GM19467 (cell line): ENCODE results near the gene MUC5B.

Source experiments
- ATAC-seq: cut with Tn5 transposase; IDR thresholded peaks from one replicate; pipeline ENCODE4 v1.9.1; 2021; ENCODE audit warnings: mild to moderate bottlenecking, moderate library complexity; ENCODE audit not compliant: unreplicated experiment

The MUC5B gene

DNA sequence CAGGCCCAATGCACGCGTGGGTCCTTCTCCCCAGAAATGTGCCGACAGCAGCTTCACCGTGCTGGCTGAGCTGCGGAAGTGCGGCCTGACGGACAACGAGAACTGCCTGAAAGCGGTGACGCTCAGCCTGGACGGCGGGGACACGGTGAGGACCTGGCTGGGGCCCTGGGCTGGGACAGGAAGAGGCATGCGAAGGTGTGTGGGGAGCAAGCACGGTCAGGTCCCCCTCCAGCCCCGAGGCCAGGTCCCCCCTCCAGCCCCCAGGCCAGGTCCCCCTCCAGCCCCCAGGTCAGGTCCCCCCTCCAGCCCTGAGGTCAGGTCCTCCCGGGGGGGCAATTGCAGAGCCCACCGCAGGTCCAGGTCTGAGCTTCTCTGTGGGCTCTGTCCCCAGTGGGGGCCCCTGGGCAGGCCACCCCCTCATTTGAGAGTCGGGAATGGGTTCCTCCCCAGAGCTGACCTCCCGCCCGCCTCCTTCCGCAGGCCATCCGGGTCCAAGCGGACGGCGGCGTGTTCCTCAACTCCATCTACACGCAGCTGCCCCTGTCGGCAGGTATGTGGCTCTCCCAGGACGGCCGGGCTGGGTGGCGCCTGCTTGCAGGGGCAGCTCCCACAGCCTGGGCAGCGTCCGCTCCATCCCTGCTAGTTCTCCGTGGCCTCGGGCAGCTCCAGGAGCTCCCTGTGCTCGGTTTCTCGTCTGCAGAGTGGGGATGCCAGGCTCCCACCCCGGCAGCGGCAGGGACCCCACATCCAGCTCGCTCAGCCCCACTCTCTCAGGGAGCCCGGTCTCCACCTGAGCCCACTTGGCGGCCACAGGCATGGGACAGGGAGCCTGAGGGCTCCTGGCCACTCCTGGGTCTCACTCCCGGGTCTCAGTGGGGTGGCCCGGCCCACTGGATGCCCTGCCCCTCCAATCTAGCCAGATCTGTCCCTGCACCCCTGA is 7.9 kb downstream of the MUC5B start:
- no peak for ATAC-seq

DNA sequence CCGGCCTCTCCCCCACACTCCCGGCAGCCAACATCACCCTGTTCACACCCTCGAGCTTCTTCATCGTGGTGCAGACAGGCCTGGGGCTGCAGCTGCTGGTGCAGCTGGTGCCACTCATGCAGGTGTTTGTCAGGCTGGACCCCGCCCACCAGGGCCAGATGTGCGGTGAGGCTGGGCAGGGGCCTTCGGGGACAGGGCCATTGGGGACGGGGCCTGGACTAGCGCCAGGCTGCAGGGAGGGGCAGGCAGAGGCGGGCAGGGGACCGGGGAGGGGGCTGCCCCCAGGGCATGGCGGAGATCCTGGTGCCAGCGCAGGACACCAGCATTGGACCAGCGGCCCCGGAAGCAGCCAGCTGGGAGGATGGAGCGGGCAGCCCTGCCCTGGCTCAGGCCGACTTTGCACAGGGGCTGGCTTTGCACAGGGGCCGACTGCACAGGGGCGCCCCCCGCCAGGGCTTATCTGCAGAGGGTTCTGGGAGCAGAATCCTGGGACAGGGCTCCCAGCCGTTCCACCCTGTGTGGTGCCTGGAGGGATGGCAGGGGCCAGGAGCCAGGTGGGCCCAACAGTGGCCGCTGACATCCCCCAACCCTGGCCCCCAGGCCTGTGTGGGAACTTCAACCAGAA is 8.6 kb downstream of the MUC5B start:
- no peak for ATAC-seq

DNA sequence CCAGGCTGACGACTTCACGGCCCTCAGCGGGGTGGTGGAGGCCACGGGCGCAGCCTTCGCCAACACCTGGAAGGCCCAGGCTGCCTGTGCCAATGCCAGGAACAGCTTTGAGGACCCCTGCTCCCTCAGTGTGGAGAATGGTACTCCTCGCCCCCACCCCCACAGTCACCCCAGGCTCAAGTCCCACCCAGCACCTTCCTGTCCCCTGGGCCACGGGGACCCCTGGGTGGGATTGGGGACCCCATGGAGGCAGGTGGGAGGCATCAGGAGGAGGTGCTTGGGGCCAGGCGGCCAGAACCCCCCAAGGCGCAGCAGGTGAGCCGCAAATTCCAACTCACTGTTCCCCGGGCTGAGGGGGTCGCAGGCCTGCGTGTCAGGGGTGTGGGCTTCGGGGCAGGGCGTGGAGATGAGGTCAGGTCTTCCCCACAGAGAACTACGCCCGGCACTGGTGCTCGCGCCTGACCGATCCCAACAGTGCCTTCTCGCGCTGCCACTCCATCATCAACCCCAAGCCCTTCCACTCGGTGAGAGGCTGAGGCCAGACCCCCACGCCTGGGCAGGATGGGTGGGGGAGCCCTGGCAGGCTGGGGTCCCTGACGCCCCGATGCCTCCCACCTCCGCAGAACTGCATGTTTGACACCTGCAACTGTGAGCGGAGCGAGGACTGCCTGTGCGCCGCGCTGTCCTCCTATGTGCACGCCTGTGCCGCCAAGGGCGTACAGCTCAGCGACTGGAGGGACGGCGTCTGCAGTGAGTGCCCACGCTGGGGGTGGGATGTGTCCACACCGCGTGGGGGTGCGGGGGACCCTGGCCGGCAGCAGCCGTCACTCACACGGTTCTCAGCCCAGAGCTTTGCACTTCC is 9.4 kb downstream of the MUC5B start:
- ATAC-seq = no peak

GRCh38 chr11:1232883-1233321 is 10.0 kb downstream of the MUC5B start:
- no peak for ATAC-seq

GRCh38 chr11:1233351-1234053 is 10.6 kb downstream of the MUC5B start:
- no peak for ATAC-seq

- ATAC-seq = no peak
Observed at GRCh38 chr11:1234054-1234720, 11.3 kb downstream of the MUC5B start.

DNA sequence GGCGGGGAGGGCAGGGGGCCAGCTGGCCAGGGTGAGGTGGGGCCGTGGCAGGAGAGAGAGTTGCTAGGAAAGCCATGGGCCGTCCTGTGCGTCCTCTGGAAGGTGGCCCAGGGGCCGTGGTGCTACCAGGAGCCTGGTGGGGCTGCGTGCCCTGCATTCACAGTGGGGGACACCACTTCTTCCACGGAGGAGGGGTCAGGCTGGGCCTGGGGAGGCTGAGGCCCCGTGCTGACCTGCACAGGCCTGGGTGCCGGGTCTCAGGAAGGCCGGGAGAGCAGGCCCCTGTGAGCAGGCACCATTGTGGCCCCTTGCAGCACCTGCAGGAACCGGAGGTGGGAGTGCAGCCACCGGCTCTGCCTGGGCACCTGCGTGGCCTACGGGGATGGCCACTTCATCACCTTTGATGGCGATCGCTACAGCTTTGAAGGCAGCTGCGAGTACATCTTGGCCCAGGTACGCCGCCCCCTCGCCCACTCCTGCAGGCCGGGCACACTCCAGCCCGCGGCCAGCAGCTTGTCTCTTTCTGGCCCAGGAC is 12.0 kb downstream of the MUC5B start:
- no peak for ATAC-seq

- no peak for ATAC-seq
Observed at GRCh38 chr11:1235306-1235900, 12.5 kb downstream of the MUC5B start.

DNA sequence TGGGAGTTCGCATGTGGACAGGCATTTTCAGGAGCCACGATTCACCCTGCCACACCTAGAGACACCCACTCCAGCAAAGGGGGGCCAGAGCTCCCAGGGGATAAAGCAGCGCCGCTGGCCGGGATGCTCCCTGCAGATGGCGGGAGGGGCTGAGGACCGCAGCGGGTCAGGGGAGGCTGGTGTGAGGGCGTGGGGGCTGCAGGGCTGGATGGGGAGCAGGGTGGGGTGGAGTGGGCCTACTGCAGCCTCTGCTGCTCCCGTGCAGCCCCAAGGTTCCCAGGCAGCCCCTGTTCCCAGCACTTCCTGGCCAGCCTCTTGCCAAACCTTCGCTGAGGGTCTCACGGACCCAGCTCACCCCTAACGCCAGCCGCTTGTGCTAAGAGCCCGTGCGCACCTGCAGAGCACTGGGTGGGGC is 13.0 kb downstream of the MUC5B start:
- ATAC-seq = no peak

DNA sequence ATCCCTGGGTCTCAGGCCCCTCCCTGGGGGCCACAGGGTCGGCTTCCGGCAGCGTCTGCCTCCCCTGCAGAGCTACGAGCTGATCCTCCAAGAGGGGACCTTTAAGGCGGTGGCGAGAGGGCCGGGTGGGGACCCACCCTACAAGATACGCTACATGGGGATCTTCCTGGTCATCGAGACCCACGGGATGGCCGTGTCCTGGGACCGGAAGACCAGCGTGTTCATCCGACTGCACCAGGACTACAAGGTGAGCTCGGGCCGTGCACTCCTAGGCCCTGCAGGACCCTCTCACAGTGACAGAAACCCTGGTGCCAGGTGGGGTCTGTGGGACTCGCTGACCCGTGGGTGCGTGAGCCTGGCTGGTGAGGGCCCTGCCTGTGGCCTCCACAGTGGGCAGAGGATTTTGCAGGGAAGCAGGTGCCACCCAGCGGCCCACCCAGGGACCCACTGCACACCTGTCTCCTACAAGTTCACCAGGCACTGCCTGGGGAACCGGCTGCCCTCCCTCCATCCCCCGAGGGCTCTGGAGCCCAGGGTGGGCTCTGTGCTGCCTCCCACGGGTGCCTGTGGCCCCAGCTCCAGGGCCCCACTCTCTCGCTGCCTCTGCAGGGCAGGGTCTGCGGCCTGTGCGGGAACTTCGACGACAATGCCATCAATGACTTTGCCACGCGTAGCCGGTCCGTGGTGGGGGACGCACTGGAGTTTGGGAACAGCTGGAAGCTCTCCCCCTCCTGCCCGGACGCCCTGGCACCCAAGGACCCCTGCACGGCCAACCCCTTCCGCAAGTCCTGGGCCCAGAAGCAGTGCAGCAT is 13.7 kb downstream of the MUC5B start:
- ATAC-seq = no peak

- ATAC-seq = no peak
Observed at GRCh38 chr11:1237128-1237580, 14.3 kb downstream of the MUC5B start.

DNA sequence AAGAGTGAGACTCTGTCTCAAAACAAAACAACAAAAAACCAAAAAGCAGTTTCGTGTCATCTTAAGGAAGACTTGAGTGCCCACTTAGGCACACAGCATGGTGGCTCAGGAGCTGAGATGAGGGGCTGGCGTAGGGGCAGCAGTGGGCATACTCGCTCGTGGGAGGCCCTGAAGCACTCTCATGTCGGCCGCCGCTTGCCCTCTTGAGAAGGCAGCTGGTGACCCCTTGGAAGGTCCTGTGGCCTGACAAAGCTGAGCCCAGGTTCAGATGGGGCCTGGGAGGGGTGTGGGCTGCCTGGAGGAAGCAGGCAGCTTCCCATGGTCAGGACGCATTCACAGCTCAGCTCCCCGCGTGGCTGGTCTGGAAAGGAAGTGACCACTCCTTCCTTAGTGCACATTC is 15.0 kb downstream of the MUC5B start:
- ATAC-seq = no peak

DNA sequence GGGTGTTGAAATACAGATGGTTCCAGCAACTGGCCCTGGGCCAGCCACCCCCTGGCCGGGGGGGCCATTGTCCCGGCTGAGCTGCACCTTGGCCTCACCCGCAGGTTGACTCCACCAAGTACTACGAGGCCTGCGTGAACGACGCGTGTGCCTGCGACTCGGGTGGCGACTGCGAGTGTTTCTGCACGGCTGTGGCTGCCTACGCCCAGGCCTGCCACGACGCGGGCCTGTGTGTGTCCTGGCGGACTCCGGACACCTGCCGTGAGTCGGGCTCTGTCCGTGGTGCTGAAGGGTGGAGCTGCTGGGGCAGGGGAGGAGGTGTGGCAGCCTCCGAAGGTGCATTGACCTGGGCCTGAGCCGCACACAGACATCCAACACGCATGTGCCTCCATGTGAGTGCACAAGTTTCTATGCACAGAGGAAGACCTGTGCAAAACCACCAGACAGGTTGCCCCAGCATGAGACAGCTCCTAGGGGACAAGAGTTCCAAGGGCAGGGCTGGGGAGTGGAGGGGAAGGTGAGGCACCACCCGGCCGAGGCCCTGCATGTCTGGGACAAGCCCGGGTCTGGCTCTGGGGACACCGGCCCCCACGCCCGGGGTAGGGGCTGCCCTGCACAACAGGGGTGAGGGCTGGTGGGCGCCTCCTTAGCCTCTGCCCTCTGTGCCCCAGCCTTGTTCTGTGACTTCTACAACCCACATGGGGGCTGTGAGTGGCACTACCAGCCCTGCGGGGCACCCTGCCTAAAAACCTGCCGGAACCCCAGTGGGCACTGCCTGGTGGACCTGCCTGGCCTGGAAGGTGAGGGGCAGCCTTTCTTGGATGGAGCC is 16.1 kb downstream of the MUC5B start:
- ATAC-seq = no peak

DNA sequence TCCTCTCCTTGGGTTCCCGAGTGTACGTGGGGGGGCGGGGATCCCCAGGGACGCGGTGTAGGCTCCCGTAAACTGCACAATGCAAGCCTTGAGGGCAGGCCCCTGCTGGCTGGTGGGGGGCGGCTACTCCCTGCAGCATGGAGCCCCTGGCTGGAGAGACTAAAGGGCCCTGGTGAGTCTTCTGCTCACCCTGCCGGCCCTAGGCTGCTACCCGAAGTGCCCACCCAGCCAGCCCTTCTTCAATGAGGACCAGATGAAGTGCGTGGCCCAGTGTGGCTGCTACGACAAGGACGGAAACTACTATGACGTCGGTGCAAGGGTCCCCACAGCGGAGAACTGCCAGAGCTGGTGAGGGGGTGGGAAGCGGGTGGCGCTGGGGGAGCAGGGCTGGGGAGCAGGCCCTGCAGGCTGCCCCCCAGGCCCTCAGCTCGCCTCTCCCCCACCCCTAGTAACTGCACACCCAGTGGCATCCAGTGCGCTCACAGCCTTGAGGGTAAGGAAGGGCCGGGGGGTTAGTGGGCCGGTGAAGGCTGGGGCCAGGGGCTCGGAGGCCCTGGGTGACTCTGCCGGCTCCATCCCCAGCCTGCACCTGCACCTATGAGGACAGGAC is 16.8 kb downstream of the MUC5B start:
- ATAC-seq = no peak

DNA sequence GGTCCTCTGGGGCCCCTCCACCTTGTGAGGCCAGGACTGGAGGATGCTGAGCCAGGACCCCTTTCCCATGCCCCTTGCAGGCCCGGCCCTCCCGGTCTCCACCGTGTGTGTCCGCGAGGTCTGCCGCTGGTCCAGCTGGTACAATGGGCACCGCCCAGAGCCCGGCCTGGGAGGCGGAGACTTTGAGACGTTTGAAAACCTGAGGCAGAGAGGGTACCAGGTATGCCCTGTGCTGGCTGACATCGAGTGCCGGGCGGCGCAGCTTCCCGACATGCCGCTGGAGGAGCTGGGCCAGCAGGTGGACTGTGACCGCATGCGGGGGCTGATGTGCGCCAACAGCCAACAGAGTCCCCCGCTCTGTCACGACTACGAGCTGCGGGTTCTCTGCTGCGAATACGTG is 17.9 kb downstream of the MUC5B start:
- ATAC-seq = no peak

GRCh38 chr11:1241706-1242105 is 18.8 kb downstream of the MUC5B start:
- ATAC-seq = no peak

DNA sequence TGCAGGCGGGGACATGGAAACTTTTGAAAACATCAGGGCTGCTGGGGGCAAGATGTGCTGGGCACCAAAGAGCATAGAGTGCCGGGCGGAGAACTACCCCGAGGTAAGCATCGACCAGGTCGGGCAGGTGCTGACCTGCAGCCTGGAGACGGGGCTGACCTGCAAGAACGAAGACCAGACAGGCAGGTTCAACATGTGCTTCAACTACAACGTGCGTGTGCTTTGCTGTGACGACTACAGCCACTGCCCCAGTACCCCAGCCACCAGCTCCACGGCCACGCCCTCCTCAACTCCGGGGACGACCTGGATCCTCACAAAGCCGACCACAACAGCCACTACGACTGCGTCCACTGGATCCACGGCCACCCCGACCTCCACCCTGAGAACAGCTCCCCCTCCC is 19.4 kb downstream of the MUC5B start:
- ATAC-seq = no peak
